Lung (tissue), 12 donors: Measurements from ENCODE around the gene KIF3C. TPM values are rescaled to one million over a fixed set of nuclear protein-coding genes. Genes with fewer than 3 reads are reported as not detected.
"Not testable (repeated sequence)": the region's sequence is repeated elsewhere in the genome, so short reads cannot be mapped to it uniquely, and the experiment has no call there.

Experiments used
- ATAC-seq: fragments of 200-7000 bp; cut with Tn5 transposase; one replicate; pipeline ENCODE4 v1.9.1; 2020; ENCODE audit warnings: moderate number of reproducible peaks; ENCODE audit not compliant: insufficient read depth, low FRiP score
- DNase-seq, 3 donors: peaks; one replicate each; pipeline ENCODE4 v3.0.0-alpha.2; 2013 to 2017
- H3K27ac ChIP-seq, 2 donors: one replicate each; pipeline ENCODE4 v1.5.1; 2013; ENCODE audit warnings: mild to moderate bottlenecking in 2 of 2, moderate library complexity in 2 of 2, control low read depth in 1 of 2, inconsistent platforms in 1 of 2, low read depth in 1 of 2, low read length in 1 of 2
- H3K27me3 ChIP-seq, 3 donors: one replicate each; pipeline ENCODE4 v1.5.1; 2013; ENCODE audit warnings: low read length in 2 of 3; ENCODE audit not compliant: control insufficient read depth in 3 of 3, insufficient read depth in 3 of 3
- H3K36me3 ChIP-seq, 4 donors: one replicate each; pipeline ENCODE4 v1.5.1; 2013; ENCODE audit warnings: low read length in 4 of 4, mild to moderate bottlenecking in 1 of 4, moderate library complexity in 1 of 4; ENCODE audit not compliant: control insufficient read depth in 4 of 4, insufficient read depth in 4 of 4
- H3K4me1 ChIP-seq, 5 donors: one replicate each; pipeline ENCODE4 v1.5.1; 2013; ENCODE audit warnings: low read length in 5 of 5, mild to moderate bottlenecking in 2 of 5, moderate library complexity in 1 of 5; ENCODE audit not compliant: control insufficient read depth in 5 of 5, insufficient read depth in 5 of 5
- H3K4me3 ChIP-seq: one replicate; pipeline ENCODE4 v1.5.1; 2013; ENCODE audit warnings: mild to moderate bottlenecking, control low read depth, moderate library complexity
- H3K9ac ChIP-seq, 2 donors: one replicate each; pipeline ENCODE4 v1.5.1; 2013; ENCODE audit warnings: low read length in 2 of 2, control low read depth in 1 of 2; ENCODE audit not compliant: insufficient read depth in 1 of 2
- H3K9me3 ChIP-seq, 4 donors: one replicate each; pipeline ENCODE4 v1.5.1; 2013; ENCODE audit warnings: low read length in 3 of 4, mild to moderate bottlenecking in 1 of 4, moderate library complexity in 1 of 4; ENCODE audit not compliant: control insufficient read depth in 4 of 4, insufficient read depth in 3 of 4
- WGBS, 2 donors: extraction: QIAGEN DNeasy Blood & Tissue Kit; methylation state at CpG; one replicate each; pipeline ENCODE4 v1.1.7; 2013; 5-methylcytosine and 5-hydroxymethylcytosine counted together
- polyA plus RNA-seq, 2 donors: library from polyadenylated mRNA; stranded (reverse); fragments of 200-250 nt; gene quantifications; one replicate each; pipeline ENCODE4 v1.2.1, GENCODE V29; 2013
- total RNA-seq, 2 donors: library from RNA; depleted of rRNA in 1 of 2; stranded (reverse); fragments of >200 nt in 1 of 2; gene quantifications; one replicate each; pipeline ENCODE4 v1.2.1, GENCODE V29; 2014 to 2021
- TF ChIP-seq, protein P1 (sequence below): IDR thresholded peaks from 2 replicates; pipeline ENCODE4 v1.5.1; 2012; ENCODE audit warnings: mild to moderate bottlenecking; ENCODE audit errors: control extremely low read depth, extremely low read depth
- donor health status: control.
- donor health status: control.
- donor health status: Bipolar disorder and iron deficiency.
- donor health status: healthy.
- donor health status: DM: yes; HTN: yes; CAD: no.

The KIF3C gene
- total and polyA plus RNA-seq, 4 donors: 1.1 to 6.2 (median 4.2) TPM

GRCh38 chr2:25920786-25921415 is 61.4 kb downstream of the KIF3C start:
- no peak overlapping the region for H3K27ac ChIP-seq
- no peaks in the 10 kb centered on the region for H3K36me3 ChIP-seq
- ATAC-seq (no peak), DNase-seq (no peak)
- 81 to 83% methylated on average over 12 of the region's 12 CpGs for WGBS, 2 donors
- no peaks in the 10 kb centered on the region for H3K4me1 ChIP-seq
- no peaks in the 10 kb centered on the region for H3K9me3 ChIP-seq
- no peak overlapping the region for H3K4me3 ChIP-seq
- H3K9ac ChIP-seq: no peak overlapping the region
- H3K27me3 ChIP-seq: no peaks in the 10 kb centered on the region
- TF ChIP-seq, protein P1, sequence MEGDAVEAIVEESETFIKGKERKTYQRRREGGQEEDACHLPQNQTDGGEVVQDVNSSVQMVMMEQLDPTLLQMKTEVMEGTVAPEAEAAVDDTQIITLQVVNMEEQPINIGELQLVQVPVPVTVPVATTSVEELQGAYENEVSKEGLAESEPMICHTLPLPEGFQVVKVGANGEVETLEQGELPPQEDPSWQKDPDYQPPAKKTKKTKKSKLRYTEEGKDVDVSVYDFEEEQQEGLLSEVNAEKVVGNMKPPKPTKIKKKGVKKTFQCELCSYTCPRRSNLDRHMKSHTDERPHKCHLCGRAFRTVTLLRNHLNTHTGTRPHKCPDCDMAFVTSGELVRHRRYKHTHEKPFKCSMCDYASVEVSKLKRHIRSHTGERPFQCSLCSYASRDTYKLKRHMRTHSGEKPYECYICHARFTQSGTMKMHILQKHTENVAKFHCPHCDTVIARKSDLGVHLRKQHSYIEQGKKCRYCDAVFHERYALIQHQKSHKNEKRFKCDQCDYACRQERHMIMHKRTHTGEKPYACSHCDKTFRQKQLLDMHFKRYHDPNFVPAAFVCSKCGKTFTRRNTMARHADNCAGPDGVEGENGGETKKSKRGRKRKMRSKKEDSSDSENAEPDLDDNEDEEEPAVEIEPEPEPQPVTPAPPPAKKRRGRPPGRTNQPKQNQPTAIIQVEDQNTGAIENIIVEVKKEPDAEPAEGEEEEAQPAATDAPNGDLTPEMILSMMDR: no peak

GRCh38 chr2:25920336-25920735 is 62.0 kb downstream of the KIF3C start:
- no peak overlapping the region for H3K27ac ChIP-seq
- TF ChIP-seq, protein P1: no peak
- no peak overlapping the region for H3K4me3 ChIP-seq
- no peaks in the 10 kb centered on the region for H3K4me1 ChIP-seq
- no peaks in the 10 kb centered on the region for H3K9me3 ChIP-seq
- H3K9ac ChIP-seq: no peak overlapping the region
- WGBS, 2 donors: 79 to 80% methylated on average over 5 of the region's 5 CpGs
- no peaks in the 10 kb centered on the region for H3K27me3 ChIP-seq
- ATAC-seq (no peak), DNase-seq (peak in 1 of 3 donors; percentile 15)
- no peaks in the 10 kb centered on the region for H3K36me3 ChIP-seq

DNA sequence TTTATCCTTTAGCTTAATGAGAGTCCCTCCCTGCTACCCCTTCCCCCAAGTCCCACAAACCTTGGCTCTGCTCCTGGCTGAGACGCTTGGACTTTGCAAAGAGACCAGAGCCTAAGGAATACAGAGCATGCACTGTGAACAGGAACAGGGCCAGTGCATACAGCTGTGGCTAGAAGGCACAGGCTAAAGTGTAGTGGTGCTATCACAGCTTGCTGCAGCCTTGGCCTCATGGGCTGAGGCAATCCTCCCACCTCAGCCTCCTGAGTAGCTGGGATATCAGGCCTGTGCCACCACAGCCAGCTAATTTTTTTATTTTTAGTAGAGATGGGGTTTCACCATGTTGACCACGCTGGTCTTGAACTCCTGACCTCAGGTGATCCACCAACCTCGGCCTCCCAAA is 64.5 kb downstream of the KIF3C start:
- ATAC-seq (no peak), DNase-seq (no peak)
- TF ChIP-seq, protein P1: no peak
- H3K4me3 ChIP-seq: no peak overlapping the region
- no peaks in the 10 kb centered on the region for H3K9me3 ChIP-seq
- H3K27me3 ChIP-seq: no peaks in the 10 kb centered on the region
- H3K9ac ChIP-seq: no peak overlapping the region
- H3K4me1 ChIP-seq: peaks cover 0 to 7% (median 0%) of the 10 kb centered on the region in 5 donors
- no peak overlapping the region for H3K27ac ChIP-seq
- no peaks in the 10 kb centered on the region for H3K36me3 ChIP-seq
- WGBS, 2 donors: 88 to 94% methylated on average over 3 of the region's 3 CpGs

DNA sequence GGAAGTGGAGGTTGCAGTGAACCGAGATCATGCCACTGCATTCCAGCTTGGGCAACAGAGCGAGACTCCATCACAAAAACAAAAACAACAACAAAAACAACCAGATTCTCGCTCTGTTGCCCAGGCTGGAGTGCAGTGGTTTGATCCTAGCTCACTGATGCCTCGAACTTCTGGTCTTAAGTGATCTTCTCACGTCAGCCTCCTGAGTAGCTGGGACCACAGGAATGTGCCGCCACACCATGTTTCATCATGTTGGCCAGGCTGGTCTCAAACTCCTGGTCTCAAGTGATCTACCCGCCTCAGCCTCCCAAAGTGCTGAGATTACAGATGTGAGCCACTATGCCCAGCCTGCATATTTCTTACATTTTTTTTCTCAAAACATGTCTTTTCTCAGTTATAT is 64.9 kb downstream of the KIF3C start:
- not testable (repeated sequence) for H3K4me1 ChIP-seq, ATAC-seq, DNase-seq, H3K27ac ChIP-seq, H3K9ac ChIP-seq, H3K36me3 ChIP-seq, H3K27me3 ChIP-seq, H3K4me3 ChIP-seq, H3K9me3 ChIP-seq
- 81 to 83% methylated on average over 7 of the region's 7 CpGs for WGBS, 2 donors

- ATAC-seq, H3K27ac ChIP-seq, H3K36me3 ChIP-seq, H3K4me1 ChIP-seq, H3K4me3 ChIP-seq, H3K27me3 ChIP-seq, H3K9me3 ChIP-seq, DNase-seq, H3K9ac ChIP-seq: not testable (repeated sequence)
- WGBS, 2 donors: 44 to 64% methylated on average over 16 of the region's 16 CpGs
These were observed 66.1 kb downstream of the KIF3C start for GRCh38 chr2:25915944-25916772.

DNA sequence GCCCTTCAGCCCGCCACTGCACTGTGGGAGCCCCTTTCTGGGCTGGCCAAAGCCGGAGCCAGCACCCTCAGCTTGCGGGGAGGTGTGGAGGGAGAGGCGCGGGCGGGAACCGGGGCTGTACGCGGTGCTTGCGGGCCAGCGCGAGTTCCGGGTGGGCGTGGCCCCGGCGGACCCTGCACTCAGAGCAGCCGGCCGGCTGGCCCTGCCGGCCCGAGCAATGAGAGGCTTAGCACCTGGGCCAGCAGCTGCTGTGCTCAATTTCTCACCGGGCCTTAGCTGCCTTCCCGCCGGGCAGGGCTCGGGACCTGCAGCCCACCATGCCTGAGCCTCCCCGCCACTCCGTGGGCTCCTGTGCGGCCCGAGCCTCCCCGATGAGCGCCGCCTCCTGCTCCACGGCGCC is 66.9 kb downstream of the KIF3C start:
- not testable (repeated sequence) for DNase-seq

More for the DNA sequence above, 66.9 kb downstream of the KIF3C start:
- ATAC-seq, H3K36me3 ChIP-seq, H3K9me3 ChIP-seq, H3K9ac ChIP-seq, H3K4me1 ChIP-seq, H3K4me3 ChIP-seq, H3K27me3 ChIP-seq, H3K27ac ChIP-seq: not testable (repeated sequence)
- 94 to 98% methylated on average over 26 to 32 of the region's 33 CpGs for WGBS, 2 donors
